ENCODE data around the gene RNASEL. TPM values are rescaled to one million over a fixed set of nuclear protein-coding genes. Genes with fewer than 3 reads are reported as not detected.

The RNASEL gene, protein sequence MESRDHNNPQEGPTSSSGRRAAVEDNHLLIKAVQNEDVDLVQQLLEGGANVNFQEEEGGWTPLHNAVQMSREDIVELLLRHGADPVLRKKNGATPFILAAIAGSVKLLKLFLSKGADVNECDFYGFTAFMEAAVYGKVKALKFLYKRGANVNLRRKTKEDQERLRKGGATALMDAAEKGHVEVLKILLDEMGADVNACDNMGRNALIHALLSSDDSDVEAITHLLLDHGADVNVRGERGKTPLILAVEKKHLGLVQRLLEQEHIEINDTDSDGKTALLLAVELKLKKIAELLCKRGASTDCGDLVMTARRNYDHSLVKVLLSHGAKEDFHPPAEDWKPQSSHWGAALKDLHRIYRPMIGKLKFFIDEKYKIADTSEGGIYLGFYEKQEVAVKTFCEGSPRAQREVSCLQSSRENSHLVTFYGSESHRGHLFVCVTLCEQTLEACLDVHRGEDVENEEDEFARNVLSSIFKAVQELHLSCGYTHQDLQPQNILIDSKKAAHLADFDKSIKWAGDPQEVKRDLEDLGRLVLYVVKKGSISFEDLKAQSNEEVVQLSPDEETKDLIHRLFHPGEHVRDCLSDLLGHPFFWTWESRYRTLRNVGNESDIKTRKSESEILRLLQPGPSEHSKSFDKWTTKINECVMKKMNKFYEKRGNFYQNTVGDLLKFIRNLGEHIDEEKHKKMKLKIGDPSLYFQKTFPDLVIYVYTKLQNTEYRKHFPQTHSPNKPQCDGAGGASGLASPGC
- total RNA-seq (2022; extraction: Qiagen RNA extraction): 1.5 to 2.2 TPM (median 2.1 TPM) in 5 replicates

DNA sequence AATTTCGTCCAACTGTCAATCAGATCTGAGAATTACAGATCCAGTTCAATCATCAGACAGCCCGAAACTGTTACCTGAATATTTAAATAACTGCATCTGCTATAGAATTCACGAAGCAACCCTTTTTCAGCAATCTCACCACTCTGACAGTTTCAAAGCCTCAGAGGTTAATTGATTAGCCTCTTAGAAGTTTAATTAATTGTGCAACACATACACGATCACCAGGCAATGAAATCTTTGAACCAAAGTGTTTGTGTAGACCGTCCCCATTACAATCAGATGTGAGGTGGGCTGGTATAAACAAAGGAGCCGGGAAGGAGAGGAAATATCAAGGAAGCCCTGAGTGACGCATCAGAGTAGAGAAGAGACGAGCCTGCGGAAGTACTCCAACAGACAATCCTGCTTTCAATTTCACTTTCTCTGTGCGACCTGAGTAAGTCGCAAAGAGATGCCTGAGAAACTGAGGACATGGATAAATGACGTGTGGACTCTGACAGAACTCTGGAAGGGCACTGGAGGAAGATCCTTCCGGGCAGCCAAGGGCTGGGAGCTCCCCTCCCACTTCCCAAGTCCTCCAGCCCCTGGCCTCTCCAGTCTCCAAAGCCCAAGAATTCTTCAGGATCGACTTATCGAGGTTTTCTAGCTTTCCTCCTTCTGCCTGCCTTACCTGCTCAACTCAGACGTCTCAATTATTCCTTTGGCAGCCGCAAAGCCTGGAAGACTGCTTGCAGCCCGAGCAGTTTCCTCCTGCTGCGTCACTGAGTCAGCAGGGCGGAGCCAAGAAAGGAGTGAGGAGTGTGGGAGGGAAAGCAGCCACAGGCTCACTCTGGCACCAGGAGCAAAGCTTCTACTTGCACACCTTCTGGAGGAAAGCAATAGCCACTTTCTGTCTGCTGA lies at the start of gene RNASEL:
Gene RNASEL (minus strand): TSS at position 757 of the 897 bp plus-strand sequence. CDS start 2,450 bp downstream, outside the sequence.

DNA sequence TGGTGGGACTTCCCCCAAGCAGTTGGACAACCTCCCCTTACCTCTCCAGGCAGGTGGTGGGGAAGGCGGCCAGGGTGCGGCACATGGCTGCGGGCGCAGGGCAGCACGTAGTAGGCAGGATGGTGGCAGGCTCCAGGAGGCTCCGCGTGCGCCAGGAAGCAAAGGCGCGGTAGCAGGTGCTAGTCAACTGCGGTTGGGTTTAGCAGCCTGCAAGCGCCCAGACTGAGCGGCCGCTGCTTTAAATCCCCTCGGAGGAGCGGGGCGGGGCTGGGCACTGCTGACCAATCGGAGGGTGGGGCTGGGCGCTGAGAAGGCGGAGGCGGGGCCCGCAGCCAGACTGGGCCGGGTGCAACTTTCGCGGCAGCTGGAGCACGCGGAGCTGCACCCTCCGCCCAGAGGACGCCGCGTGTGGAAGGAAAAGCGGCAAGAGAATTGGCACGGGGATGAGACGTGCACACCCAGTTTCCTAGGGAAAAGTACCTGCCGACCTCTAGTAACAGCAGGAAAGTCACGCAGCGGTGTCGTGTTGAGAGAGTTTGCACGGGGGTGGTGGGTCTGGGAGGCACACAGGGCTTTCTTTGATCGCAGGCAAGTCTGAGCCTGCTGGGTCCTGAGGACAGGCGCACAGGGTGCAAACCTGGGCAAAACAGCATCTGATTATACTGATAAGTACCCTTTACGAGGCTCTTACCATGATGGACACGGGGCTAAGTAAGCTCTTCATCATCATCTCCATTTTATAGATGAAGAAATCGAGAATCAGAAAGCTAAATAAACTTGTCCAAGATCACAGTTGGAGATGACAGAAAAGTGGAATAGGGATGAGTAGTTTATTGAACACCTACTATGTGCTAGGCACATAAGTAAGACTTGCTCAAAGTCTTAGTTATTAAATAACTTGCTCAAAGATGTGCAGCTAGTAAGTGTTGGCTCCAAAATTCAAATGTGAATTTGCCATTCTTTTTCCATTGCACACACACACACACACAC lies 15.4 kb upstream of the RNASEL start, which contains the start of gene RGS16:
Gene RGS16 (minus strand): TSS at position 215 of the 990 bp plus-strand sequence. CDS start 130 bp downstream, at position 85.

Other genes starting within 250 kb of the RNASEL start
- gene GLUL, start 197.5 kb downstream of the RNASEL start, total RNA-seq (2022; extraction: Qiagen RNA extraction): 20.5 to 30.3 TPM (median 25.6 TPM) in 5 replicates
- not detected in 5 replicates for gene TEDDM1, start 188.6 kb downstream of the RNASEL start, total RNA-seq (2022; extraction: Qiagen RNA extraction)
- gene RGSL1, start 139.1 kb downstream of the RNASEL start, total RNA-seq (2022; extraction: Qiagen RNA extraction): not detected in 5 replicates
- gene RGS16, start 15.1 kb upstream of the RNASEL start, total RNA-seq (2022; extraction: Qiagen RNA extraction): 0.16 to 0.21 TPM (median 0.18 TPM) in 5 replicates
- not detected in 5 replicates for gene RGS8, start 95.3 kb upstream of the RNASEL start, total RNA-seq (2022; extraction: Qiagen RNA extraction)
- 0.63 to 1.2 TPM (median 0.78 TPM) in 5 replicates for gene NPL, start 200.5 kb upstream of the RNASEL start, total RNA-seq (2022; extraction: Qiagen RNA extraction)